H1 (cell line): Measurements from ENCODE around the gene DDC.

ENCODE experiments used
- EZH2 ChIP-seq: fragments of 200-600 bp; sonication (generic); IDR thresholded peaks from 2 replicates; pipeline ENCODE4 v1.7.1; 2012; ENCODE audit warnings: low read depth, mild to moderate bottlenecking, moderate library complexity, low read length, inconsistent platforms; ENCODE audit not compliant: severe bottlenecking
- ZNF274 ChIP-seq: IDR thresholded peaks from 2 replicates; pipeline ENCODE4 v1.7.0; 2012; ENCODE audit warnings: low read length, borderline replicate concordance; ENCODE audit errors: extremely low read depth

- TF ChIP-seq ZNF274 (no peak), EZH2 (no peak)
Measured at GRCh38 chr7:50495746-50496145, 69.5 kb downstream of the DDC start.
